HepG2 (cell line): Measurements from ENCODE around the gene CFAP210. TPM values are rescaled to one million over a fixed set of nuclear protein-coding genes. Genes with fewer than 3 reads are reported as not detected.
A peak's percentile ranks its signal among the peaks of the same experiment; 100 is the strongest.

Experiments
- ATAC-seq: fragments of 200-7000 bp; cut with Tn5 transposase; 3 replicates; pipeline ENCODE4 v1.9.1; 2020; ENCODE audit warnings: mild to moderate bottlenecking, moderate library complexity
- BruUV-seq: library from RNA; stranded (reverse); fragments of 400-500 nt; replicated peaks from 2 replicates; lab custom pipeline; 2021; lab: Mats Ljungman, UMichigan
- CTCF ChIA-PET: fragments of 300-600 bp; formaldehyde crosslinking; extraction: SDS; loops from one replicate; lab custom pipeline; 2021; ENCODE audit warnings: low total read pairs, inconsistent platforms, low intra/inter-chr PET ratio; lab: Yijun Ruan, JAX
- POLR2A ChIA-PET: fragments of 350-600 bp; sonication (Branson Sonifier 250); formaldehyde crosslinking; loops from one replicate; lab custom pipeline; 2020; ENCODE audit warnings: antibody characterized with exemption, inconsistent platforms; lab: Yijun Ruan, JAX
- DNase-seq: peaks from one replicate; pipeline ENCODE4 v3.0.0-alpha.2; 2015; ENCODE audit warnings: low spot score
- FAIRE-seq: peaks from 3 replicates; lab custom pipeline; 2011; peaks lifted over from hg19 to GRCh38; lab: Jason Lieb, UNC
- H2AFZ ChIP-seq: one replicate; pipeline ENCODE4 v1.6.1; 2011; ENCODE audit warnings: low read length, inconsistent platforms
- H3K27ac ChIP-seq: fragments of 300-600 bp; 3 replicates; pipeline ENCODE4 v1.8.0; 2011; ENCODE audit warnings: mixed run types, mild to moderate bottlenecking, mixed read lengths, low read length, inconsistent platforms; ENCODE audit not compliant: insufficient read depth; ENCODE audit errors: extremely low read length
- H3K27me3 ChIP-seq, 2 experiments: fragments of 200-600 bp in 1 of 2; 2 replicates in 1 of 2; 3 replicates in 1 of 2; pipeline versions ENCODE4 v1.6.0 to v1.8.0; 2011; ENCODE audit warnings: low read length in 2 of 2, mild to moderate bottlenecking in 2 of 2, moderate library complexity in 2 of 2, inconsistent platforms in 1 of 2; ENCODE audit not compliant: insufficient read depth in 2 of 2, control insufficient read depth in 1 of 2
- H3K36me3 ChIP-seq, 2 experiments: fragments of 200-600 bp in 1 of 2; replicated peaks in 1 of 2; 2 replicates in 1 of 2; 3 replicates in 1 of 2; pipeline versions ENCODE4 v1.5.1 to v1.8.0; 2011; ENCODE audit warnings: low read length in 2 of 2, inconsistent platforms in 1 of 2; ENCODE audit not compliant: insufficient read depth in 2 of 2, control insufficient read depth in 1 of 2
- H3K4me1 ChIP-seq: 2 replicates; pipeline ENCODE4 v1.5.1; 2012; ENCODE audit warnings: low read length, inconsistent platforms; ENCODE audit not compliant: insufficient read depth
- H3K4me2 ChIP-seq: 2 replicates; pipeline ENCODE4 v1.6.0; 2011; ENCODE audit warnings: low read depth, low read length, inconsistent platforms
- H3K4me3 ChIP-seq, 3 experiments: fragments of 200-600 bp in 1 of 3; sonication (generic), shearing (Covaris generic) in 1 of 3; replicated peaks in 1 of 3; 2 replicates each; pipeline ENCODE4 v1.5.1; 2011 to 2016; ENCODE audit warnings: low read length in 3 of 3, inconsistent platforms in 2 of 3, low read depth in 2 of 3, mild to moderate bottlenecking in 2 of 3, control low read depth in 1 of 3, mixed read lengths in 1 of 3; ENCODE audit not compliant: insufficient read depth in 1 of 3
- H3K79me2 ChIP-seq: one replicate; pipeline ENCODE4 v1.6.1; 2011; ENCODE audit warnings: low read length, inconsistent platforms; ENCODE audit not compliant: insufficient read depth
- H3K9ac ChIP-seq: 2 replicates; pipeline ENCODE4 v1.6.0; 2011; ENCODE audit warnings: mild to moderate bottlenecking, low read depth, low read length, inconsistent platforms; ENCODE audit not compliant: insufficient read depth
- H3K9me3 ChIP-seq: 2 replicates; pipeline ENCODE4 v1.5.1; 2012; ENCODE audit warnings: mild to moderate bottlenecking, low read length
- H4K20me1 ChIP-seq: 2 replicates; pipeline ENCODE4 v1.6.0; 2011; ENCODE audit warnings: inconsistent platforms, mild to moderate bottlenecking, low read length, moderate library complexity; ENCODE audit not compliant: insufficient read depth
- AFF4 ChIP-seq: sonication (generic); formaldehyde crosslinking; IDR thresholded peaks from 2 replicates; pipeline ENCODE4 v1.4.0; 2020; ENCODE audit warnings: missing genetic modification reagents
- CREB1 ChIP-seq, 2 experiments: fragments of 450-650 bp in 1 of 2; IDR thresholded peaks; 2 replicates each; pipeline ENCODE4 v1.6.1; 2016 to 2017; ENCODE audit warnings: control low read depth in 1 of 2, mild to moderate bottlenecking in 1 of 2, missing compliant biosample characterization in 1 of 2, missing genetic modification characterization in 1 of 2
- HNF4A ChIP-seq: sonication (generic); formaldehyde crosslinking; IDR thresholded peaks from 2 replicates; pipeline ENCODE4 v1.4.0; 2020; ENCODE audit warnings: missing genetic modification reagents
- MEF2D ChIP-seq: sonication (generic); formaldehyde crosslinking; IDR thresholded peaks from 2 replicates; pipeline ENCODE4 v1.5.1; 2020; ENCODE audit warnings: mild to moderate bottlenecking, missing genetic modification reagents
- MIXL1 ChIP-seq: IDR thresholded peaks from 2 replicates; pipeline ENCODE4 v1.6.1; 2016
- MTF1 ChIP-seq: sonication (generic); formaldehyde crosslinking; IDR thresholded peaks from 2 replicates; pipeline ENCODE4 v1.5.0; 2020; ENCODE audit warnings: missing genetic modification reagents
- NFIC ChIP-seq: IDR thresholded peaks from 2 replicates; pipeline ENCODE4 v1.6.1; 2012; ENCODE audit warnings: mild to moderate bottlenecking, low read length, inconsistent platforms
- TBP ChIP-seq: sonication (generic); formaldehyde crosslinking; IDR thresholded peaks from 2 replicates; pipeline ENCODE4 v1.5.0; 2020; ENCODE audit warnings: missing genetic modification reagents
- TRIM24 ChIP-seq: sonication (generic); formaldehyde crosslinking; IDR thresholded peaks from 2 replicates; pipeline ENCODE4 v1.8.0; 2022; ENCODE audit warnings: mild to moderate bottlenecking, missing genetic modification reagents
- ZHX2 ChIP-seq, 2 experiments: sonication (generic) in 1 of 2; formaldehyde crosslinking in 1 of 2; IDR thresholded peaks; 2 replicates each; pipeline versions ENCODE4 v1.6.1 to v1.9.0; 2014 to 2022; ENCODE audit warnings: antibody characterized with exemption in 1 of 2, borderline replicate concordance in 1 of 2, inconsistent platforms in 1 of 2, low read depth in 1 of 2, missing genetic modification reagents in 1 of 2
- ZMYM2 ChIP-seq: sonication (generic); formaldehyde crosslinking; IDR thresholded peaks from 2 replicates; pipeline ENCODE4 v1.8.0; 2022; ENCODE audit warnings: mild to moderate bottlenecking, missing genetic modification reagents
- ZNF704 ChIP-seq: sonication (generic); formaldehyde crosslinking; IDR thresholded peaks from 2 replicates; pipeline ENCODE4 v1.8.1; 2023; ENCODE audit warnings: mild to moderate bottlenecking, inconsistent platforms, moderate library complexity, missing genetic modification reagents, borderline replicate concordance
- WGBS: methylation state at CpG from one replicate; pipeline ENCODE4 v1.1.6; 2017; ENCODE audit warnings: low lambda C conversion rate; 5-methylcytosine and 5-hydroxymethylcytosine counted together
- in situ Hi-C: cut with HindIII; loops from 2 replicates; pipeline ENCODE4 v1.10.0; 2017; ENCODE audit warnings: low pct_unique_long_range_greater_than_20kb; ENCODE audit not compliant: extremely low pct_ligation_motif_present
- intact Hi-C: fragments of 100-400 bp; cut with micrococcal nuclease; formaldehyde crosslinking; loops from one replicate; pipeline ENCODE4 v1.10.0; 2022; ENCODE audit not compliant: unreplicated experiment
- polyA plus RNA-seq, 8 experiments: library from polyadenylated mRNA; depleted of rRNA in 3 of 8; stranded (reverse) in 7 of 8; unstranded in 1 of 8; fragments of >200 nt; fragmentation: Illumina TruSeq in 4 of 8; extraction: Trizol in 4 of 8; gene quantifications; 2 replicates each; pipeline versions ENCODE4 v1.2.1 to v1.2.3, GENCODE V29; 2011 to 2016; ENCODE audit warnings: low read depth in 4 of 8, missing spikeins in 1 of 8, mixed read lengths in 1 of 8; ENCODE audit not compliant: insufficient read depth in 1 of 8
- total RNA-seq, 5 experiments: library from RNA; depleted of rRNA; stranded (reverse); fragments of >200 nt; fragmentation: Illumina TruSeq; extraction: Trizol; gene quantifications; 2 replicates each; pipeline ENCODE4 v1.2.3, GENCODE V29; 2016; ENCODE audit warnings: low read depth in 1 of 5

The CFAP210 gene
- total and polyA plus RNA-seq, 2 of the 13 experiments (the other 11 are each of a cell fraction or from before 2014, with no cell fraction given), result 0.18 TPM; not detected in 1

- Histone ChIP-seq H3K9ac (peak overlapping the region; percentile 93), H3K4me1 (peaks cover 44% of the 10 kb centered on the region), H3K4me3 (peak overlapping the region; percentile 78 to 88 (median 81)), H2AFZ (peak overlapping the region; percentile 38), H3K4me2 (peak overlapping the region; percentile 96), H3K79me2 (peaks cover 16% of the 10 kb centered on the region), H4K20me1 (no peaks in the 10 kb centered on the region), H3K27ac (peak overlapping the region; percentile 79), H3K36me3 (peaks cover 3 to 9% of the 10 kb centered on the region in 2 experiments; a peak in 1 of 5 replicates), H3K9me3 (no peaks in the 10 kb centered on the region), H3K27me3 (no peaks in the 10 kb centered on the region; a peak in 1 of 5 replicates)
- intact Hi-C loops, result loop anchor here (1.0 to 2.0 kb wide), 3 partner anchors 12 to 38 kb away; partner anchors contain the start of gene KLHL23
- no TSS peak for BruUV-seq
- no peak for FAIRE-seq
- DNase-seq, result no peak
- in situ Hi-C loops, result no loop called here
- no peak for ATAC-seq
- ChIA-PET POLR2A (interaction anchor here (0.6 to 2.6 kb wide), 10 partner anchors 8 to 110 kb away, joined by 3 to 19 read pairs (median 4); partner anchors contain the start of genes KLHL23 and SSB), CTCF (no interaction called here)
- WGBS, result 35% methylated on average over 8 of the region's 8 CpGs
- TF ChIP-seq ZMYM2 (CRISPR knock-in tag), result 0 out of 2 replicates have a peak, but pooled peaks have one; percentile 9
- no peak for TF ChIP-seq ZHX2 (IDR thresholded peaks at IDR 0.05; ENCODE audit: low read depth)
- 0 out of 2 replicates have a peak, but pooled peaks have one; percentile 12 for TF ChIP-seq ZHX2 (CRISPR knock-in tag; IDR thresholded peaks at IDR 0.05; ENCODE audit: borderline replicate concordance)
- TF ChIP-seq HNF4A (CRISPR knock-in tag), result 0 out of 2 replicates have a peak, but pooled peaks have one; percentile 0
- 0 out of 2 replicates have a peak, but pooled peaks have one; percentile 4 for TF ChIP-seq MTF1 (CRISPR knock-in tag)
- TF ChIP-seq AFF4 (CRISPR knock-in tag), result 0 out of 2 replicates have a peak, but pooled peaks have one; percentile 15
- TF ChIP-seq CREB1 (IDR thresholded peaks at IDR 0.05), result peak; percentile 6; the same call in 1 of the 2 replicates
- TF ChIP-seq CREB1 (CRISPR knock-in tag; IDR thresholded peaks at IDR 0.05), result no peak
- TF ChIP-seq TBP (CRISPR knock-in tag), result 0 out of 2 replicates have a peak, but pooled peaks have one; percentile 3
- TF ChIP-seq MEF2D (CRISPR knock-in tag), result no peak
- no peak for TF ChIP-seq TRIM24 (CRISPR knock-in tag)
- peak; percentile 31; the same call in 1 of the 2 replicates for TF ChIP-seq NFIC
- TF ChIP-seq MIXL1 (CRISPR knock-in tag), result no peak
- 0 out of 2 replicates have a peak, but pooled peaks have one; percentile 9 for TF ChIP-seq ZNF704 (CRISPR knock-in tag)
Measured at GRCh38 chr2:169694894-169695260, 672 bp upstream of the CFAP210 start.
